Activated CD4-positive, alpha-beta T cell treated with anti-CD3 and anti-CD28 coated beads, Interleukin-2, Interleukin-6, amounts not matched to agents 100 ng/mL and 50 ng/mL, durations not matched to agents 16 hours and 8 hours (primary cell): ENCODE data around the gene SLC22A16.
A peak's percentile ranks its signal among the peaks of the same experiment; 100 is the strongest.
"Not testable (repeated sequence)": the region's sequence is repeated elsewhere in the genome, so short reads cannot be mapped to it uniquely, and the experiment has no call there.

Experiments used
- DNase-seq: peaks from one replicate; pipeline ENCODE4 v3.0.0-alpha.2; 2020

SLC22A16 gene

GRCh38 chr6:110488606-110489190, 12.3 kb upstream of the SLC22A16 start:
- DNase-seq = no peak

GRCh38 chr6:110487968-110488381, 11.6 kb upstream of the SLC22A16 start:
- DNase-seq = not testable (repeated sequence)

GRCh38 chr6:110486756-110487155, 10.3 kb upstream of the SLC22A16 start:
- DNase-seq = no peak

- DNase-seq = no peak
These were observed 9.1 kb upstream of the SLC22A16 start for GRCh38 chr6:110485491-110485890.

GRCh38 chr6:110484321-110484720, 7.9 kb upstream of the SLC22A16 start:
- DNase-seq = no peak

- no peak for DNase-seq
These were observed 6.5 kb upstream of the SLC22A16 start for GRCh38 chr6:110482774-110483400.

- DNase-seq = no peak
These were observed 4.7 kb upstream of the SLC22A16 start for GRCh38 chr6:110481081-110481480.

GRCh38 chr6:110475066-110475653, 1.3 kb downstream of the SLC22A16 start:
- DNase-seq = no peak

- DNase-seq = no peak
These were observed 1.9 kb downstream of the SLC22A16 start for GRCh38 chr6:110474500-110474899.

GRCh38 chr6:110472739-110473138, 3.7 kb downstream of the SLC22A16 start:
- DNase-seq = no peak

GRCh38 chr6:110471726-110472365, 4.6 kb downstream of the SLC22A16 start:
- no peak for DNase-seq

- no peak for DNase-seq
These were observed 7.7 kb downstream of the SLC22A16 start for GRCh38 chr6:110468731-110469130.

- DNase-seq = no peak
These were observed 8.8 kb downstream of the SLC22A16 start for GRCh38 chr6:110467566-110468140.

GRCh38 chr6:110462884-110463481, 13.4 kb downstream of the SLC22A16 start:
- DNase-seq = no peak

- no peak for DNase-seq
These were observed 15.0 kb downstream of the SLC22A16 start for GRCh38 chr6:110461376-110461775.

- DNase-seq = no peak
These were observed 17.3 kb downstream of the SLC22A16 start for GRCh38 chr6:110459137-110459536.

- DNase-seq = no peak
These were observed 17.9 kb downstream of the SLC22A16 start for GRCh38 chr6:110458476-110458875.

- peak; percentile 31 for DNase-seq
These were observed 18.7 kb downstream of the SLC22A16 start for GRCh38 chr6:110457567-110458175.

GRCh38 chr6:110456694-110457093, 19.7 kb downstream of the SLC22A16 start:
- no peak for DNase-seq

GRCh38 chr6:110449541-110449895, 26.9 kb downstream of the SLC22A16 start:
- DNase-seq = no peak

- DNase-seq = no peak
These were observed 27.4 kb downstream of the SLC22A16 start for GRCh38 chr6:110448846-110449540.

GRCh38 chr6:110447761-110448160, 28.7 kb downstream of the SLC22A16 start:
- no peak for DNase-seq
